Limb (tissue), 2 donors: ENCODE results near the gene PID1.

Experiments
- DNase-seq, 2 donors: peaks; one replicate each; pipeline ENCODE4 v3.0.0-alpha.2; 2016; ENCODE audit errors: extremely low spot score in 2 of 2

Gene PID1

DNA sequence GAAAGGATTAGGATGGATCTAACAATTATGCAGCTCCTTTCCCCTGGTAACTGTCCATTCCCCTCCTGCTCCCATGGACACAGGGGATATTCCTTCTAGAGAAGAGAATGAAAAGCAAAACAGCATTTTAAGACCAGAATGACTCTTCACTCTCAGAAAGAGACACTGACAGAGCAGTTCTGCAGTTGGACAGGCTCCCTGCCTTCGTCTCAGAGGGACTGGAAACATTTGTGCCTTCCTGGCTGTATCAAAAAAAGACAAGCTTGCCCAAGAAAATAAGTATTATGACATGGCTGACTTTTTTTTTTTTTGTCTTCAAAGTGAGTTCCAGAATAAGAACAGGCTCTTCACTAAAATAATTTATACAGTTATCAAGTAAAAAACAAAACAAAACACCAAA lies 9.5 kb downstream of the PID1 start:
- no peak for DNase-seq

DNA sequence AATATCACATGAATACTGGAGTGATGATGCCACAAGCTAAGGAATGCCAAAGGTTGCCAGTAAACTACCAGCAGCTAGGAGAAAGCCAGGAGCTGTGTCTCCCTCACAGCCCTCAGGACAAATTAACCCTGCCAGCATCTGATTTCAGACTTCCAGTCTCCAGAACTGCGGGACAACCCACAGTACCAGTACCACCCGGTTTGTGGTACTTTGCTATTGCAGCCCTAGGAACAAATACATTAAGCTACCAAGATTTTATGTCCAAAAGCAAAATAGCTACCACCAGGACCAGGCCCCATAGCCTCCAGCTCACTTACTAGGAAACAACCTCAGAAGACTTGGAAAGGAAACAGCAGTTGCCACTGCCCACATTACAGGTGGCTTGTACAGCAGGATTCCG lies 10.0 kb downstream of the PID1 start:
- DNase-seq = no peak

DNA sequence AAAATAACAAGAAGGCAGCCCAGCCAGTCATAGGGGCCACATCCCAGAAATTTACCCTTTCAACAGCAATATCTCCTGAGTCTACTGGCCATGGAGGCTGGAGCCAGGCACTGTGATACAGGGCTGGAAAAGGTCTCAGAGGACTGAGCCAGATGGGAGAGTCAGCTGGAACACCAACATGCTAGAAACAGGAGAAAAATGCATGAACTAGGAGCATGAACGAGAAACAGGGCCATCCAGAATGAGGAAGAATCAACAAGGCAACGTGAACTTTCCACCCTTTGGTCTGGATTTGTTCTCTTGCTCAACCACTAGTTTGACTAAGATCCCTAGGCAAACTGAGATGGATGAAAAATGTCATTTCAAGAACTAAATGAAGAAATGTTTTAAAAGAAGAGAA lies 13.1 kb downstream of the PID1 start:
- no peak for DNase-seq

DNA sequence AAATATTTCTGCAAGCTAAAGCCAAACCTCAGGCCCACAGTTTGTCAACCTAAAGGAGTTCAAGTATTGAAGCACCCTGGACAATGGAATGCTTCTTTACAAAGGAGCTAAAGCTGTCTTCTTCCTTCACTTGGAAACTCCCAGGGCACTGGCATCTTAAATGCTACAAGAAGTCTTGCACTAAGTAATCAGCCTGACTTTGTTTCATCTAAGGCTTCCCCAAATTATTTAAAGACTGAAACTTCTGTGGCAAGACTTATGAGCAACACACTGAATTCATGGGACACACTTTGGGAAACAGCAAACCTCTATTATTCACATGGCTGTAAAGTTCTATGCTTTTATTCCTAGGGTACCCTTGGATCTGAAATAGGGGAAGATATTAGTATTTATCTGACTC lies 14.7 kb downstream of the PID1 start:
- DNase-seq = no peak

DNA sequence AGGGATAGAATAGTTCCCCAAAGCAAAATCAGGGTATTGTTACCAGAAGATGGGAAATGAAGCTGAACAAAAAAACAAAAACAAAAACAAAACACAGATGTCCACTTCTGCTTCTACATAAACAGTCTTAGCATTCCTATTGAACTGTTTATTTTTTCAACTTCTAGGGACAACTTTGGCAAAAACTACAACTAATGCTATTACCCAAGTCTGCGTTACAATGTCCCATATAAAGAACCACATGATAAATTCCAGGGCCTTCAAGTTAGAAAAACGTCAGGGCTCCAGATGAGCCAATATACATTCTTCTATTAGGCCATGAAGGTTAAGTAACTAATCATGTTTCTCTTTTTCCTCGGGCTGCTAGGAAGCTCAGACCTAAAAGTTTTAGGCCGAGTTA lies 16.9 kb downstream of the PID1 start:
- DNase-seq = no peak

DNA sequence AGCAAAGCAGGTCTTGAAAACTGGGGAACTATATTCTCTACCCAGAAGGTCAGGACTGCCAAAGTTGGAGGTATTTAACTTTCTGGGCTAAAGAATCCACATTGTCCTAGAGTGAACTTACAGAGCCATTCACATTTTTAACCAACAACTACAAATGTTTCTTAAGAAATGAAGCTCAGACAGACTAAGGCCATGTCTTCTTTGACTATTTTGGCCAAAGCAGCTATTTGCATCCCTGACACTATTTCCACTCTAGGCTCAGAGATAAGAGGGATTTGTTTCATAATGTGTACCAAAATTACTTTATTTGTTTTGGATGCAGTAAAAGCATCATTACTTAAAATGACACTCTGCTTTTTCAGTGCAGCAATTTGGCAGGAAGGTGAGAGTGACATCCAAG lies 18.1 kb downstream of the PID1 start:
- DNase-seq = no peak

DNA sequence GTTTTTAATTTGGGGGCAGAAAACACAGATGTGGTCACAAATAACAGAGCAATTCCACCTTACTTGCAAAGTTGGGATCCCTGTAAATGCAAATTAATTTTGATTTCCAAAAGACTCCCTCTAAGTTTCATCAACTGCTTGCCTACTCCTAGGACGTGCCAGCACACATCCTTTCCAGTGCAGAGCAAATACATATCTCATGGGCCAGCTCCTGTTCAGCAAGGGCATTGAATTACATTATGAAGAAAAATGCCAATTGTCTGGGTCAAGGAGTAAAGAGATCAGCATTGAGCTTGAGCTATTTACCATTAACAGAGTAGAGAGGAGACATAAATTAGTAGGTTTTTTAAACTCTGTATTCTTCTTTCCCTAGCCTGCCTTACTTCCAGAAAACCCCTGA lies 18.8 kb downstream of the PID1 start:
- DNase-seq = no peak

DNA sequence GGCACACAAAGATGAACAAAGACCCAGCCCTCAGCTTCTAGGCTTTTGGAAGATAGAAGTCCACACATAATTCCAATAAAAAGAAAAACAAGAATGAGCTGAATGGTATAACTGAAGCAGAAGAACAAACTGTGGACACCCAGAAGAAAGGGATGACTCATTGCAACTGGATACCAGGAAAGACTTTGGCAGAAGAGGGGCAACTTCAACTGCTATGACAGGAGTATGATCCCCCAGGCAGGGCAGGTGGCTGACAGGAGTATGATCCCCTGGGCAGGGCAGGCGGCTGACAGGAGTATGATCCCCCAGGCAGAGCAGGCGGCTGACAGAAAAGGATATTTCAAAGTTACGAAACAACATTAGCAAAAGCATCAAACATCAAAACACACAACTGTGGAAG lies 21.6 kb downstream of the PID1 start:
- DNase-seq = no peak

DNA sequence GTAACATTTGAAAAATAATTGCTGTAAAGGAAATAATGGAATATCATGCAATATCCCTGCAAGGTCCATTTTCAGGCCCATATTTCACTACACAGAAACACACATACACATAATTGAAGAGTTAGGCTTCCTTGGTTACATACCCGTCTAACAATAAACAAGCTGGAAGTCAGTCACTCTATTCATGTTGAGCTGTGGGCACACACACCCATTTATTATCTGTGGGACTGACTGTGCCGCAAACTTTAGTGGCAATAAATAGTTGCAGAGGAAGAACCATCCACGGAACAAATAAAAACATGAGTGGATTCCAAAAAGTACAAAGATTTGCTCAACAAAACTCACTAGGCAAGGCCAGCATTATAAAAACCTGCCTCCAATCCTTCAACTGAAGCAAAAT lies 24.8 kb downstream of the PID1 start:
- no peak for DNase-seq

DNA sequence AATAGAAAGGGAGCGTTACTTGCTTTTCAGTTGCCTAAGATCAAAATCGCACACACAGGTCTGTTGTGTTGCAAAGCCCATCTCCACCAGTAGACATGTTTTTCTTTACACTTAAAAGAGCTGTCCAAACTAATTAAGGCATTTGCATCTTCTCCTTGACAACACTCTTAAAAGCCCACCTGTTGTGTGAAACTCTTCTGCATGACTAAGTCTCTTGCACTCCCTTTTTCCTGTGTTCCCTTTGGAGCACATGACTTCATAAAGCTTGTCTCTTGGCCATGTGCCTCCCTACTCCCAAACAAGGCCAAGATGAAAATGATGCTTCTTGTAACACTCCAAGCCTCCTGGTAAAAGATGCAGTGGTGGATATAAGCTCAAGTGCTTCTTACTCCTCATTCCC lies 26.1 kb downstream of the PID1 start:
- DNase-seq = no peak

DNA sequence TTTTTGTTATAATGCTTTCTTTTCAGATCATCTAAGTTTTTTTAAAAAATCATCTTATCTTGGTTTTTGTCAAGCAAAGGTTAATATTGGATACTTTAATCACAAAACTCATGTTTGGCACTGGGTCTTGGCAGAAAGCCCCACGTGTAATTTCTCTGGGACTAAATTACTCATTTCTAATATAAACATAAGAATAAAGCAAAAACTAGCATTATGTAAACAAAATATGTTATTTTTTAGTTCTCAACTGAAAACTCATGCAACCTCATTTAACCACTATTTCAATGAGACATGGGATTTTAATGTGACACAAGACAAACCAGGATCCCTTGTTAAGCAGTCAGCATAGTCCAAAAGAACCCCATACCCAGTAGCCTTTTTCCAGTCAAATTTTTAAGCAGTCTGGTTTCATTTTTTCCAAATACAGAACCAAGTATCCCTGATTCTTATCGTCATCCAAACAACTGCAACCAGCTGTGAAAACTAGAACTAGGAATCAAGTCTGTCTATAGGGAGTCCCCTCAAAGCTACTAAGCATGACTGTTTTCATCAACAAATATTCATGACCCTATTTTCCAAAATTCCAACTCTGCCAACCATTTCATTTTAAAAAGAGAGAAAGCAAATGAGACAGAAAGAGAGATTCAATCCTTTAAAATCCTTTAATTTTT lies 27.1 kb downstream of the PID1 start:
- DNase-seq = no peak

DNA sequence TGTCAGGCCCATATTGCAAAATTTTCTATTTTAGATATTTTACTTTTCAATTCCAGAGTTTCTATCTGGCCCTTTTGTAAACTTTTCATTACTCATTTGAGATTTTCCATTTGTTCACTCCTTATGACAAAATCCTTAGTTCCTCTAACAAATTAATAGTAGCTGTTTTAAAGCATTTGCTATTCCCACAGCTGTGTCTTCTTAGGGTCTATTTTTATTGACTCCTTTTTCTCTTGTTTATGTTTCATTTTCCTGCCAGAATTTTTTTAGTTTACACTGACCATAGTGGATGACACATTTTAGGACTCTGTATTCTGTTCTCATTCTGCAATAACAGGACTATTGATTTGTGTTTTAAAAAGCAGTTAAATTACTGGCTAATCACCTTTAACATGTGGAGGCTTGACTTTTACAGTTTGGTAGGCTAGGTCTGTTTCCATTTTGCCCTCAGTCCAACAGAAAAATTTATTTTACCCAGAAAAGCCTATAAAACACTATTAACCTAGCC lies 30.0 kb downstream of the PID1 start:
- no peak for DNase-seq

DNA sequence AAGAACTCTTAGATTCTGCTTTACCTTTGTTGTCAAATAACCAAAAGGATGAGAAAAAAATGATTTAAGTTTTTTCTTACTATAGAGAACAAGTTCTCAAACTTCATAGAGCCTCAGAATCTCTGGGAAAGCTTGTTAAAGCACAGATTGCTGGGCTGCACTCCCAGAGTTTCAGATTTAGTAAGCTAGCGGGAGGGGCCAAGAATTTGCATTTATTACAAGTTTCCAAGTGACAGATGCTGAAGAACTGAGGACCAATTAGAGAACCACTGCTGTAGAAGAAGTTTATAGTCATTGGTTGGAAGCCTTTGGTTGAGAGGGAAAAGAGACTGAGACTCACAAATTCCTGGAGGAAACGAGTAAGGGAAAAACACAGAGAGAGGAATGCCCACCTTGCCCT lies 32.1 kb downstream of the PID1 start:
- DNase-seq = no peak

DNA sequence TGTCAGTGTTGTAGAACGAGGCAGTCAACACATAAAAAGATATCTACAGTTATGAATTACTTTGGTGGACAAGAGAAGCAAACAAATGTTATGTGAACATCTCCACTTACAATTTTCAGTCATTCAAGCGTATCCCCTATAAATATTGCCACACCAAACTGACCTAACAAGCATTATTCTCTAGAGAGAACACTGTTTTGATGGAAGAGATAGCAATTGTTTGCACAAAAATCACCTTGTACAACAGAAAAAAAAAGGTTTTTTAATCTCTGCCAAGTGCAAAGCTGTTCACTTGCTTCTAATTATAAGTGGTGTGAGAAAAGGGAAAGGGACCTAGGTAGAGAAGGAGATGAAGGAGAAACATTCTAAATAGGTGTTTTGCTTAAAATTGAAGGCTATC lies 33.8 kb downstream of the PID1 start:
- no peak for DNase-seq

DNA sequence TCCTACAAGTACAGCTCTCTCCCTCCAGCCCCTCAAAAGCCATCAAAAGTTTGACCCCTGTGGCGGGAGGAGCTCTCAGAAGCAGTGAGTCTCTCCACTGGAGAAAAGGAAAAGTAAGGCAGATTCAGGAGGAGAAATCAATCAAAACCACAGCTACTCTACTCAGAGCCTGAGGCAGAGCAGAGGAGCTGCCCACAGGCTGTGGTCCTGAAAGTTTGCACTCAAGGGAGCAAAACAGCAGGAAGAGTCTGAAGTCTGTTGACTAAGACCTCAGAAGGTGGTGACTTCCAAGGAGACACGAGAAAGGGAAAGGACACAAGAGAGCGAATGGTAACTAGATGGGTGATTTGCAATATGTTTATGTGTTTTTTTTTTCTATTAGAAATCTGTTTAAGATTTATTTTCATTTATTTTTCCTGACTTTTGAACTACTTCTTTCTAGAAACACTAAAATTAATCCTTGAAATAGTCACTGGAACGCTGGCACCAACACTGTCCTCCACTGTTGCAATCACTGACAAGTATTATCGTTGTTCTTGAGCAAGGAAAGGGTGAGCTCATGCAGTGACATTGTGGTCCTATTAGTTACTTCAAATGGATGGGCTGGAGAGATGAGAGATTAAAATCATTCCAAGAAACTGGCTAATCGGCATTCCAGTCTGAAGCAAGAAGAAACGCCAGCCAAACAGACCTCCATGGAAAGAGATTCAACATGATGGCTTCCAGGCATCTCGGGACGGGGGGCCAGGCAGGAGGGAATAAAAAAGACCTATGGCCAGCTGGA lies 35.8 kb downstream of the PID1 start:
- DNase-seq = peak; percentile 11 to 36

DNA sequence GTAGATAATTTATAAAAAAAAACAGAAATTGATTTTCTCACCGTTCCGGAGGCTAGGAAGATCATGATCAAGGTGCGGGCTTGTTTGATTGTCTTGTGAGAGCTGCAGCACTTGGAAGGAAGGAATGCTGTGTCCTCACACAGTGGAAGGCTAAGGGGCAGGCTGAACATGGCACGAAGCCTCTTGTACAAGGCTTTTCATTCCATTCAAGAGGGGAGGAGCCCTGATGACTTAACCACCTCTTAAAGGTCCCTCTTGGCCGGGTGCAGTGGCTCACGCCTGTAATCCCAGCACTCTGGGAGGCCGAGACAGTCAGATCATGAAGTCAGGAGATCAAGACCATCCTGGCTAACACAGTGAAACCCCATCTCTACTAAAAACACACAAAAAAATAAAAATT lies 39.2 kb downstream of the PID1 start:
- DNase-seq = no peak

DNA sequence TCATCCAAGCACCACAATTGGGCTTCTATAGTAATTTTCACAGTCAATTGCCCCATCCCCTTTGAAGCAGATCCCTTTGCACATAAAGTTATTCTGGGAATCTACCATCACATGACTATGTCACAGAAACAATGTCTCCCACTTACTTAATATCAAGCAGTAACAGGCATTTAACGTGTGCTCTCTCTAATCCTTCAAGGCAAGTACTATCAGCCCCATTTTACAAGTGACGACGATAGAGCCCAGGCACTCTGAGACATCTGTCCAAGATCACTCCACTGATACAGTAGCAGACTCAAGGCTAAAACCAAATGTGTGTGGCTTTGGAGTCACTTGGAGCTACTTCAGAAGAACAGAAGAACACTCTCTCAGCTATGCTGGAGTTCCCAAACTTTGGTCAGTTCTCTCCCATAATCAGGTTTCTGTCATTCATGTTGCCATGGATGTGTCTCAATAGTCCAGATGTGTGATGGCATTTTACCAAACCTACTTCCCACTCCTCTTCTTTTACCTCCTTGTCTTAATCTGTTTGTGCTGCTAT lies 39.7 kb downstream of the PID1 start:
- no peak for DNase-seq

DNA sequence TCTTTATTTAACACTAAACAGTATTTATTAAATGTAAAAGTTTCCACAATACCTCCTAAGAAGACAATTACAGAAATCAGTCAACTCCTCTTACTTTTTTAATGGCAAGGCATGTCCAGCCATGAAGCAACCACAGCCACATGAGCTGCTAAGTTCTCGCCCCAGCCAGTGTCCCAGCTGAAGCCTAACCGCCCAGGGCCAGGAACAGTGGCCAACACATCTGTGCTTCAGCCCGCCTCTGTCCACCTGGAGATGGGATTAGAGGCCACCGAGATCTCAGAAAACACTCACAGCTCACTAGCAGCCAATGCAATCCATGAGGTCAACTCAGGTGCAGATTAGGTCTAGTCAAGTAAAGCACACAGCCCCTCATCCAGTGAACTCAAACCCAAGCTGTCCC lies 40.2 kb downstream of the PID1 start:
- DNase-seq = no peak

DNA sequence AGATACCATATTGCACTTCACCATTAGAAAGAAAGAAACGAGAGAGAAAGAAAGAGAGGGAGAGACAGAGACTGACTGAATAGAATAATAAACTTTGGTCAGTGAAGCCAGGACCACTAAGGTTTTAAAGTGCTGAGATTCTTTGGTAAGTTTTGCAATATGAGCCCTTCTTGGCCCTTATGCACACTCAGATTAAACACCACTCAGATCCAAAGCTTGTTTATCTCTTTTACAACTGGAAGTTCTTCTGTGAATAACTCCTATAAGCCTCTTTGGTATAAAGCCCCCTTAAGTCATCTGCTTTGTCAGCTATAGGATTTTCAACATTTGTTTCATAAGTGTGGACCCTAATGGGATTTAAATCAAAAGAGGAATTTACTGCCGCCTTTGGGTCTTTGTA lies 40.8 kb downstream of the PID1 start:
- DNase-seq = no peak

DNA sequence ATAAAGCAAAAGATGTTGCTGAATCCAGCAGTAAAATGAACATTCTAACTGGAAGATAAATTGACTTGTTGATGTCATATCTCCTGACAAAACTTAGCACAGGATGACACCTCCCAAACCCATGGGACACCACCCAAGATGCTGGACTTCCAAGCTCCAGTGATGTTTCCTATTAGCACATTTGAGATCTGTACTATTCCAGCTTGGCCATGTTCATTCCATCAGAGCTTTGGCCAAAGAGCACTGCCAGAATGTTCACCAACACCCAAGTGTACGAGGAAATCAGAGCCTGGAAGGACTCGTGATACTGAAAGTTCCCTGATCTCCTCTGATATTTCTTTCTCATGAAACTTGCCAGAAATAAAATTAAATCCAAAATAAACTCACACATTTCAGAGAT lies 44.7 kb downstream of the PID1 start:
- no peak for DNase-seq

DNA sequence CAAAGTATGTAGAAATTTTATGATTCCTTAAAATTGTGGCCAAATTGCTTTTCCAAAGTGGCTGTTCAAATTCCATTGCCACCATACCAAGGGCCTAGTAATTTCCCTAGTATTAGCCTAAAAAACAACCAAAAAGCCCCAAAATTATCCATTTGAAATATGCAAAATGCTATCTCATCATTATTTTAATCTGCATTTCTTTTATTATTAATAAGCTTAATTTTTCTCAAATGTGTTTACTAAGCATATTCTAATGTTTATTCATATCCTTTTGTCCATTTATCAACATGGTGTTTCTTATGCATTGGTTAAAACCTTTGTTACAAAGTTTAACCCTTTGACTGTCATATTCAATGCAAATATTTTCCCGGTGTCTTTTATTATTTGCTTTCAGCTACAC lies 48.0 kb downstream of the PID1 start:
- DNase-seq = no peak

DNA sequence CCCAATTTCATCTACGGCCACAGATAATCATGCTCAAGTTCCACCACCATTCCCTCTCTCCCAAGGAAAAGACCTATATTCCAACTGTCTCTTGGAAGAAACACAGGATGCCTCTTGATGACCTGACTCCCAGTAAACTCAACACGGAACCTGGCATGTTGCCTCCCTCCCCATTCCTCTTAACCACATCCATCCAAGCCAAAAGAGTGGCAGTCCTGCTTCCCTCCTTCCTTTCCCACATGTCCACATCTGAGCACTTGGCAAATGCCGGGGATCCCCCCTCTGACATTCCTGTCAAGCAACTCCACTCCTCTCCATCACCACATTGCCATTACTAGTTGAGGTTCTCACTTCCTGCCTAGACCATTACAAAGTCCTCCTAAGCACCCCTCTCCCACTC lies 49.4 kb downstream of the PID1 start:
- no peak for DNase-seq

DNA sequence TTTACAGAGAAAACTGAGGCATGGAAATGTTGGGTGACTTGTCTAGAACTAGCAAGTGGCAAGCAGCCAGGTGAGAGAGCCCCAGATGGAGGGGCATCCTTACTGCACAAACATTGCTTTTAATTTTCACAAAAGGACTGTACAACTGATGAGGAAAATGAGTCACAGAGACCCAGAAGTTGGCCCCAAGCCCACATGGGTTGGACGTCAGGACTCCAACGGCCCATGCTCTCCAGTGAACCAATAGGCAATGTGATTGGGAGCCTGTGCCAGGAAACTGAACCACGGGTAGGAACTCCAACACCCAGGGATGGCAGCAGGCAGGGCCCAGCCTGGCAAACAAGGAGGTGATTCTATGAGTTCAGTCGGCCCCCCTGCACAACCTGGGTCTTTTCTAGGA lies 50.8 kb downstream of the PID1 start:
- DNase-seq = no peak
